CD4-positive, alpha-beta memory T cell (primary cell): ENCODE measurements around the gene LFNG. TPM values are rescaled to one million over a fixed set of nuclear protein-coding genes. Genes with fewer than 3 reads are reported as not detected.
A peak's percentile ranks its signal among the peaks of the same experiment; 100 is the strongest.

ENCODE experiments used
- CTCF ChIA-PET: fragments of 350-600 bp; sonication (Branson Sonifier 250); formaldehyde crosslinking; loops from one replicate; lab custom pipeline; 2021; ENCODE audit warnings: inconsistent platforms; ENCODE audit not compliant: partially characterized antibody; lab: Charles Lee
- POLR2A ChIA-PET: fragments of 350-600 bp; sonication (Branson Sonifier 250); formaldehyde crosslinking; loops from one replicate; lab custom pipeline; 2021; ENCODE audit not compliant: partially characterized antibody; lab: Charles Lee
- DNase-seq, 5 donors: peaks; one replicate each; pipeline versions ENCODE4 v3.0.0 to v3.0.0-alpha.2; 2020 to 2022; ENCODE audit warnings: mixed read lengths in 1 of 5
- H3K27ac ChIP-seq: one replicate; pipeline ENCODE4 v1.7.0; 2013; ENCODE audit warnings: low read depth, low read length
- H3K27me3 ChIP-seq: 2 replicates; pipeline ENCODE4 v1.7.0; 2013; ENCODE audit warnings: mild to moderate bottlenecking, low read length, moderate library complexity; ENCODE audit not compliant: insufficient read depth
- H3K36me3 ChIP-seq: 2 replicates; pipeline ENCODE4 v1.7.0; 2013; ENCODE audit warnings: mild to moderate bottlenecking, low read length, moderate library complexity; ENCODE audit not compliant: insufficient read depth
- H3K4me1 ChIP-seq: 2 replicates; pipeline ENCODE4 v1.7.0; 2013; ENCODE audit warnings: mild to moderate bottlenecking, low read length, moderate library complexity; ENCODE audit not compliant: insufficient read depth
- H3K4me3 ChIP-seq, 2 donors: one replicate each; pipeline ENCODE4 v1.7.0; 2013; ENCODE audit warnings: low read length in 2 of 2, mild to moderate bottlenecking in 1 of 2
- H3K9me3 ChIP-seq, 2 donors: one replicate each; pipeline ENCODE4 v1.7.0; 2013; ENCODE audit warnings: low read length in 2 of 2, control low read depth in 1 of 2; ENCODE audit not compliant: control insufficient read depth in 1 of 2
- H3K27ac Mint-ChIP-seq, 7 donors: one replicate each; pipeline ENCODE4 v1.8.0; 2020 to 2021; ENCODE audit warnings: mixed read lengths in 7 of 7, mild to moderate bottlenecking in 6 of 7, inconsistent platforms in 3 of 7, moderate library complexity in 3 of 7
- H3K27me3 Mint-ChIP-seq, 2 donors: one replicate each; pipeline ENCODE4 v1.8.0; 2020 to 2021; ENCODE audit warnings: mixed read lengths in 2 of 2
- H3K36me3 Mint-ChIP-seq, 2 donors: one replicate each; pipeline ENCODE4 v1.8.0; 2020 to 2021; ENCODE audit warnings: mixed read lengths in 2 of 2, inconsistent platforms in 1 of 2, mild to moderate bottlenecking in 1 of 2
- H3K4me1 Mint-ChIP-seq, 4 donors: one replicate each; pipeline ENCODE4 v1.8.0; 2020 to 2021; ENCODE audit warnings: mixed read lengths in 4 of 4, mild to moderate bottlenecking in 1 of 4
- H3K4me3 Mint-ChIP-seq, 8 donors: one replicate each; pipeline ENCODE4 v1.8.0; 2020 to 2021; ENCODE audit warnings: mixed read lengths in 8 of 8, mild to moderate bottlenecking in 7 of 8, moderate library complexity in 6 of 8, inconsistent platforms in 3 of 8
- H3K9me3 Mint-ChIP-seq, 8 donors: one replicate each; pipeline ENCODE4 v1.8.0; 2020 to 2021; ENCODE audit warnings: mixed read lengths in 8 of 8, mild to moderate bottlenecking in 5 of 8, inconsistent platforms in 3 of 8, moderate library complexity in 1 of 8
- intact Hi-C: fragments of 100-400 bp; cut with micrococcal nuclease; formaldehyde crosslinking; loops from one replicate; pipeline ENCODE4 v1.15.1; 2023
- polyA plus RNA-seq, 2 donors: library from polyadenylated mRNA; unstranded; fragments of 300-500 nt; fragmentation: Illumina TruSeq; gene quantifications; one replicate each; pipeline ENCODE4 v1.2.3, GENCODE V29; 2021
- total RNA-seq, 2 experiments: library from RNA; stranded (reverse); gene quantifications; one replicate each; pipeline ENCODE4 v1.2.3, GENCODE V29; 2021

The LFNG gene
- total and polyA plus RNA-seq, 4 experiments from 2014 or later: 0.09 to 127 (median 64.3) TPM

DNA sequence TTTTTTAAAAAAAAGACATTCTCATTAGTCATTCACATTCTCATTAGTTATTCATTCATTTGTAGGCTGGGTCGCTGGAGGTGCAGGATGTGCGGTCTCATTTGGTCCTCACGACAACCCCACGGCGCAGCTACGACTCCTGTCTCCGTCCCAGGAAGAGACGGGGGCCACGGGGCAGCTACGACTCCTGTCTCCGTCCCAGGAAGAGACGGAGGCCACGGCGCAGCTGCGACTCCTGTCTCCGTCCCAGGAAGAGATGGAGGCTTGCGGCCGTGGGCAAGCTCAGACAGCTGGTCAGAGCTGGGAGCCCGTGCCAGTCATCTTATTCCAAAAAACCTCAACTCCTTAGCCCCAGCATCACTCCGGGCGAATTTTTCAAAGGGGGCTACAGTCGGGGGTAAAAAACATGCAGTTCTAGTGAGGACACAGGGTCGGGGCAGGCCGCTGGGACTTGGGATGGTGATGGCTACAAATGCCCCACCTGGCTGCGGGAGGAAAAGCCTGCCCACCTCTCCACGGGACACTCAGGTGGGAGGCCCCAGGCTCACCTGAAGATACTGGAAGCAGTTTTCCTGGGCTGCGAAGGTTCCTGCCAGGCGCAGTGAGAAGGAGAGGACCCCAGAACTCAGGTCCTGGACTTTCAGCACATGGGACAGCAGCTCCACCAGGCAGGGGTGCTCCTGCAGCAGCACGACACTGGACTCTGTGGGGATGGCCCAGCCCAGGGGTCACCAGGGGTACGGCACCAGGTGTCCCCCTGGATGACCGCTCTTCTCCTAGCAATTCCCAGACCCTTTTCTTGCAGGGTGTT, 27.4 kb downstream of the LFNG start:
- Mint-ChIP-seq H3K27me3 (no peaks in the 10 kb centered on the region), H3K9me3 (peaks cover 0 to 3% (median 0%) of the 10 kb centered on the region in 8 donors), H3K4me1 (peaks cover 7 to 20% (median 10%) of the 10 kb centered on the region in 4 donors), H3K36me3 (peaks cover 8 to 41% of the 10 kb centered on the region in 2 donors), H3K27ac (peak overlapping the region in 1 of 7 donors; percentile 40), H3K4me3 (no peak overlapping the region)
- intact Hi-C loops: no loop called here
- H3K36me3 ChIP-seq: peaks cover 42% of the 10 kb centered on the region
- no peaks in the 10 kb centered on the region for H3K27me3 ChIP-seq
- no peak overlapping the region for H3K4me3 ChIP-seq
- no peaks in the 10 kb centered on the region for H3K4me1 ChIP-seq
- CTCF ChIA-PET: interaction anchor here (1.5 kb wide), 1 partner anchor 78 kb away, joined by 6 read pairs; no protein-coding TSS in a partner anchor
- no peak for DNase-seq
- no peak overlapping the region for H3K27ac ChIP-seq
- POLR2A ChIA-PET: interaction anchor here (1.0 to 2.1 kb wide), 3 partner anchors 7 to 78 kb away, joined by 3 to 6 read pairs (median 3); no protein-coding TSS in a partner anchor
- H3K9me3 ChIP-seq: no peaks in the 10 kb centered on the region

DNA sequence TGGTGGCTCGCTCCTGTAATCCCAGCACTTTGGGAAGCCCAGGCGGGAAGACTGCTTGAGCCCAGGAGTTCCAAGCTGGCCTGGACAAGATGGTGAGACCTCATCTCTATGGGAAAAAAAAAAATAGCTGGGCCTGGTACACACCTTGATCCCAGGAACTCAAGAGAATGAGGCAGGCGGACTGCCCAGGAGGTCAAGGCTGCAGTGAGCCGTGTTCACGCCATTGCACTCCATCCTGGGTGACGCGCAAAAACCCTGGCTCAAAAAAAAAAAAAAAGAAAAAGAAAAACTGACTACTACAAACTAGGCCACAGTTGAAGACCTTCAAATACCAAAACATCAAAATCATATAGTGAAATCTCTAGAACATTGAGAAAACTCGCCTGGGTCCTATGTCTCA, 31.8 kb downstream of the LFNG start:
- no peak overlapping the region for H3K4me3 Mint-ChIP-seq
- no peak overlapping the region for H3K4me3 ChIP-seq
- peaks cover 13 to 24% of the 10 kb centered on the region in 2 donors for H3K36me3 Mint-ChIP-seq
- H3K4me1 Mint-ChIP-seq: peaks cover 16 to 43% (median 27%) of the 10 kb centered on the region in 4 donors
- intact Hi-C loops: no loop called here
- H3K27me3 Mint-ChIP-seq: no peaks in the 10 kb centered on the region
- H3K4me1 ChIP-seq: peaks cover 30% of the 10 kb centered on the region
- peaks cover 20% of the 10 kb centered on the region for H3K36me3 ChIP-seq
- H3K9me3 ChIP-seq: no peaks in the 10 kb centered on the region
- no peaks in the 10 kb centered on the region for H3K9me3 Mint-ChIP-seq
- no peak for DNase-seq
- POLR2A ChIA-PET: interaction anchor here (0.9 to 2.3 kb wide), 4 partner anchors 10 to 42 kb away, joined by 3 to 5 read pairs (median 4); no protein-coding TSS in a partner anchor
- no peak overlapping the region for H3K27ac ChIP-seq
- CTCF ChIA-PET: interaction anchor here (0.9 to 1.1 kb wide), 2 partner anchors 33 to 158 kb away, joined by 3 to 4 read pairs; no protein-coding TSS in a partner anchor
- H3K27ac Mint-ChIP-seq: peak overlapping the region in 1 of 7 donors; percentile 9
- H3K27me3 ChIP-seq: no peaks in the 10 kb centered on the region

DNA sequence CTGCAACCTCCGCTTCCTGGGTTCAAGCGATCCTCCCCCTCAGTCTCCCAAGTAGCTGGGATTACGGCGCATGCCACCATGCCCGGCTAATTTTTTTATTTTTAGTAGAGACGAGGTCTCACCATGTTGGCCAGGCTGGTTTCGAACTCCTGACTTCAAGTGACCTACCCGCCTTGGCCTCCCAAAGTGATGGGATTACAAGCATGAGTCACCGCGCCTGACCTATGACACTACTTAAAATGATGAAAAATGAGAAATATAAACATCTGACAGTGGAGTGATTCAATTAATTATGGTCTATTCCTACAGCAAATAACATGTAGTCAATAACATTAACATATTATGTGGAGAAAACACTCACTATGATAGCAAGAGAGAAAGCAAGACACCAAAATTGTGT, 33.5 kb downstream of the LFNG start:
- Histone ChIP-seq H3K27ac (no peak overlapping the region), H3K9me3 (no peaks in the 10 kb centered on the region), H3K4me1 (peaks cover 32% of the 10 kb centered on the region), H3K36me3 (peaks cover 11% of the 10 kb centered on the region), H3K4me3 (no peak overlapping the region), H3K27me3 (no peaks in the 10 kb centered on the region)
- peaks cover 18 to 54% (median 32%) of the 10 kb centered on the region in 4 donors for H3K4me1 Mint-ChIP-seq
- peak overlapping the region; percentile 58 to 90 (median 85) for H3K4me3 Mint-ChIP-seq
- H3K27me3 Mint-ChIP-seq: no peaks in the 10 kb centered on the region
- H3K27ac Mint-ChIP-seq: peak overlapping the region in 2 of 7 donors; percentile 19 to 82
- ChIA-PET CTCF (interaction anchor here (1.4 kb wide), 1 partner anchor 59 kb away, joined by 3 read pairs; no protein-coding TSS in a partner anchor), POLR2A (interaction anchor here (1.0 to 2.3 kb wide), 3 partner anchors 23 to 44 kb away, joined by 3 to 5 read pairs (median 4); no protein-coding TSS in a partner anchor)
- DNase-seq: no peak
- intact Hi-C loops: no loop called here
- H3K9me3 Mint-ChIP-seq: no peaks in the 10 kb centered on the region
- H3K36me3 Mint-ChIP-seq: peaks cover 6 to 14% of the 10 kb centered on the region in 2 donors

DNA sequence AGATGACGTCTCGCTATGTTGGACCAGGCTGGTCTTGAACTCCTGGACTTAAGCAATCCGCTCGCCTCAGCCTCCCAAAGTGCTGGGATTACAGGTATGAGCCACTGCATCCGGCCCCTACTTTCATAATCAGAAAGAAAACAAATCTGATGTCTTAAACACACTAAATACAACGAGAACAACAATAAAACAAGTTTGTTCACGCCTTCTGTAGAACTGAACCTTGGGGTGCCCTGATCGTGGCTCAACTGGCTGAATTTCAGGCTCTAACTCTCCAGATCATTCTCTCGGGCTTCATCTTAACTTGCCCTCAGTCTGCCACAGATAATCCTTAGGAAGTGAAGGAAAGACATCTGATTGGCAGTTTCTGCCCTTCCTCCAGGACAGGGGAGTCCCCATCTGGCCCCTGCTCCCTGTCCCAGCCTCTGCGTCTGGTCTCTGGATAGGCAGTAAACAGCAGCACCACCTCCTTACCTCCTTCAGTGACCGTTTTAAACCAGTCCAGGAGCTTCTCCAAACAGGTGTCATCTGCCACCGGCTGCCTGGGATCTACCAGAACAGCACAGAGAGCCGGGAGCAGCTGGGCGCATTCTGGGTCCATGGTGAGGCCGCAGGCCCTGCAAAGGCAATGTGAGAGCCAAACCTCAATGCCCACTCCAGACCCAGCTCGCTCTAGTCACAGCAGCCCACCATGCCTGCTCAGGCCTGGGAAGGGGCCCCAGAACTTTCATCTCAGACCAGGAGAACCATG, 34.4 kb downstream of the LFNG start:
- peaks cover 20 to 56% (median 35%) of the 10 kb centered on the region in 4 donors for H3K4me1 Mint-ChIP-seq
- Histone ChIP-seq H3K4me3 (peak overlapping the region; percentile 52 to 82), H3K27me3 (no peaks in the 10 kb centered on the region), H3K9me3 (no peaks in the 10 kb centered on the region), H3K27ac (peak overlapping the region; percentile 97), H3K36me3 (peaks cover 8% of the 10 kb centered on the region), H3K4me1 (peaks cover 38% of the 10 kb centered on the region)
- intact Hi-C loops: no loop called here
- ChIA-PET CTCF (interaction anchor here (1.4 kb wide), 1 partner anchor 58 kb away, joined by 3 read pairs; no protein-coding TSS in a partner anchor), POLR2A (interaction anchor here (0.8 to 1.5 kb wide), 4 partner anchors 24 to 43 kb away, joined by 3 to 6 read pairs (median 4); no protein-coding TSS in a partner anchor)
- no peaks in the 10 kb centered on the region for H3K27me3 Mint-ChIP-seq
- H3K4me3 Mint-ChIP-seq: peak overlapping the region; percentile 79 to 90 (median 86)
- no peaks in the 10 kb centered on the region for H3K9me3 Mint-ChIP-seq
- peak overlapping the region in 5 of 7 donors; percentile 50 to 85 (median 82) for H3K27ac Mint-ChIP-seq
- DNase-seq: no peak
- H3K36me3 Mint-ChIP-seq: peaks cover 5 to 12% of the 10 kb centered on the region in 2 donors

DNA sequence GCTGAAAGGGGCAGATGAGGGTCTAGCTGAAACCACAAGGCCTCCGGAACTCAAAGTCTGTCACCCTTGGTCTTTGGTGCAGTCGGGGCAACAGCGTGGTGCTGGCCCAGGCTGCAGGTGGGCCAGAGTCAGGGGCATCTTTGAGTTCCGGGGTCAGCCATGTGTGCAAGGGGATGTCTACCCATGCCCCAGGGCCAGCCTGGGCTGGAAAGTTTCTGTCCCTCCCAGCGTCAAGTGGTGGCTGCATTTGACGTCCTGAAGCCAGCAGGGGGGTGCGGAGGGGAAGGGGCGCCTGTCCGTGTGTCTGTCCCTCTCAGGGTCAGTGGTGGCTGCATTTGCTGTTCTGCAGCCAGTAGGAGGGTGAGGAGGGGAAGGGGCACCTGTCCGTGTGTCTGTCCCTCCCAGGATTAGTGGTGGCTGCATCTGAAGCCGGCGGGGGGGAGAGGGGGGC, 35.1 kb downstream of the LFNG start:
- intact Hi-C loops: loop anchor here (1.0 to 5.0 kb wide), 8 partner anchors 24 to 290 kb away; partner anchors contain the start of genes CHST12, GNA12, GRIFIN and LFNG
- CTCF ChIA-PET: interaction anchor here (1.4 kb wide), 1 partner anchor 58 kb away, joined by 3 read pairs; no protein-coding TSS in a partner anchor
- peak overlapping the region; percentile 50 to 90 (median 82) for H3K27ac Mint-ChIP-seq
- no peaks in the 10 kb centered on the region for H3K27me3 ChIP-seq
- peaks cover under 1% of the 10 kb centered on the region for H3K36me3 ChIP-seq
- POLR2A ChIA-PET: interaction anchor here (0.8 to 1.5 kb wide), 3 partner anchors 24 to 43 kb away, joined by 3 to 6 read pairs (median 6); no protein-coding TSS in a partner anchor
- peak overlapping the region; percentile 52 to 82 for H3K4me3 ChIP-seq
- H3K27ac ChIP-seq: peak overlapping the region; percentile 97
- no peaks in the 10 kb centered on the region for H3K27me3 Mint-ChIP-seq
- peaks cover 18 to 50% (median 30%) of the 10 kb centered on the region in 4 donors for H3K4me1 Mint-ChIP-seq
- peaks cover 42% of the 10 kb centered on the region for H3K4me1 ChIP-seq
- no peaks in the 10 kb centered on the region for H3K9me3 Mint-ChIP-seq
- peaks cover 5% of the 10 kb centered on the region in 2 donors for H3K36me3 Mint-ChIP-seq
- H3K9me3 ChIP-seq: no peaks in the 10 kb centered on the region
- peak overlapping the region; percentile 79 to 90 (median 86) for H3K4me3 Mint-ChIP-seq
- DNase-seq: no peak

DNA sequence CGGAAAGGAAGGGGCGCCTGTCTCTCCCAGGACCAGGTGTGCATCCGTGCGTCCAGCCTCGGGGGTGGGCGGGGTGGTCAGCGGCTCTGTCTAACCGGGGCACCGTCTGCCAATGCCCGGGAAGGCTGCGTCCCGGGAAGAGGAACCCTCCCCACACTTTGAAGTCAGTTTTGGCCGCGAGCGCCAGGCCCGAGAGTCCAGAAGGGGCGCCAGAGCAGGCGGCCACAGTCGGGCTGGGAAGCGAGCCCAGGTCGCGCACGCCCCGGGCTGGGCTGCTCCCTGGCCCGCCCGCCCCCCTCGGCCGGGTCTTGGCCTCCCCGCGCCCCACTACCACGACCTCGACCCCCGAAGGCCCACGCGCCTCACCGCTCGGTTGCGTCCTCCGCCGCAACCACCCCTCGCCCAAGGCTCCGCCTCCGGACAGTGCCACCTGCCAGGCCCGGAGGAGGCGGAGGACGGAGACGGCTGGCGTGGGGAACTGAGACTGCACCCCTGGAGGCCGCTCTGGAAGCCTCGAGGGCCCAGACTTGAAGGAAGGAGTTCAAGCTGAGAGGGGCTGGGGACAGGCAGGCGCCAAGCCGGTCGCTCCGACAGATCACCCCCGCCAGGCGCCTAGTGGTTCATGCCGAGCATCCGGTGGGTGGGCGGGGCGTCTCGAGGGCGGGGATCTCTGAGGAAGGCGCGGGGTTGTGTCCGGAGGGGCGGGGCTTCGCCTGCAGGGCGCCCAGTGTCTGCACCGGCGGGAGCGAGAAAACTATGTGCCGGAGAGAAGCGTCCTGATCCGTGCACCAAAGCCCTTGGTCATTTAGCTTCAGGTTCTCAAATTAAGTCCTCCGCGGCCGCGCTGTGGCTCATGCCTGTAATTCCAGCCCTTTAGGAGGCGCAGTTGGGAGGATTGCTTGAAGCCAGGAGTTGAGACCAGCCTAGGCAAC, 35.8 kb downstream of the LFNG start, which contains the start of gene BRAT1:
BRAT1 (minus strand) TSS at position 404 of the 932 bp plus-strand sequence. CDS start 1,093 bp downstream, outside the sequence.
- H3K9me3 Mint-ChIP-seq: no peaks in the 10 kb centered on the region
- peak within 1 kb of the TSS; percentile 52 to 82 for H3K4me3 ChIP-seq
- peaks cover 49% of the 10 kb centered on the region for H3K4me1 ChIP-seq
- peak within 1 kb of the TSS; percentile 84 to 91 (median 86) for H3K4me3 Mint-ChIP-seq
- intact Hi-C loops: loop anchor here (1.0 to 5.0 kb wide), 8 partner anchors 25 to 289 kb away; partner anchors contain the start of genes CHST12, GNA12, GRIFIN and LFNG
- CTCF ChIA-PET: no interaction called here
- peak within 1 kb of the TSS; percentile 81 to 92 (median 85) for H3K27ac Mint-ChIP-seq
- no peaks in the 10 kb centered on the region for H3K27me3 ChIP-seq
- no peaks in the 10 kb centered on the region for H3K36me3 ChIP-seq
- no peaks in the 10 kb centered on the region for H3K9me3 ChIP-seq
- H3K27me3 Mint-ChIP-seq: no peaks in the 10 kb centered on the region
- H3K4me1 Mint-ChIP-seq: peaks cover 18 to 51% (median 31%) of the 10 kb centered on the region in 4 donors
- H3K36me3 Mint-ChIP-seq: peaks cover 4 to 5% of the 10 kb centered on the region in 2 donors
- H3K27ac ChIP-seq: peak within 1 kb of the TSS; percentile 97
- POLR2A ChIA-PET: interaction anchor here (0.6 to 1.5 kb wide), 11 partner anchors 25 to 155 kb away, joined by 3 to 8 read pairs (median 6); partner anchors contain the start of gene LFNG
- peak; percentile 91 to 95 (median 92) for DNase-seq
